Activated CD4-positive, alpha-beta memory T cell treated with anti-CD3 and anti-CD28 coated beads for 36 hours (primary cell): ENCODE results near the gene FRA10AC1. TPM values are rescaled to one million over a fixed set of nuclear protein-coding genes. Genes with fewer than 3 reads are reported as not detected.
"Not testable (repeated sequence)": the region's sequence is repeated elsewhere in the genome, so short reads cannot be mapped to it uniquely, and the experiment has no call there.

ENCODE experiments used
- CTCF ChIA-PET: fragments of 350-600 bp; sonication (Branson Sonifier 250); formaldehyde crosslinking; loops from one replicate; lab custom pipeline; 2021; ENCODE audit warnings: antibody characterized with exemption, inconsistent platforms; lab: Charles Lee
- POLR2A ChIA-PET: fragments of 350-600 bp; sonication (Branson Sonifier 250); formaldehyde crosslinking; loops from one replicate; lab custom pipeline; 2021; ENCODE audit warnings: antibody characterized with exemption; lab: Charles Lee
- DNase-seq: peaks from one replicate; pipeline ENCODE4 v3.0.0-alpha.2; 2020
- H3K27ac Mint-ChIP-seq: one replicate; pipeline ENCODE4 v1.8.0; 2021; ENCODE audit warnings: mixed read lengths
- H3K27me3 Mint-ChIP-seq: one replicate; pipeline ENCODE4 v1.8.0; 2021; ENCODE audit warnings: mixed read lengths
- H3K36me3 Mint-ChIP-seq: one replicate; pipeline ENCODE4 v1.8.0; 2021; ENCODE audit warnings: mixed read lengths
- H3K4me1 Mint-ChIP-seq: one replicate; pipeline ENCODE4 v1.8.0; 2021; ENCODE audit warnings: low read depth, mixed read lengths
- H3K4me3 Mint-ChIP-seq: one replicate; pipeline ENCODE4 v1.8.0; 2021; ENCODE audit warnings: mild to moderate bottlenecking, mixed read lengths
- H3K9me3 Mint-ChIP-seq: one replicate; pipeline ENCODE4 v1.8.0; 2021; ENCODE audit warnings: mixed read lengths
- intact Hi-C: fragments of 100-400 bp; cut with micrococcal nuclease; formaldehyde crosslinking; loops from one replicate; pipeline ENCODE4 v1.15.1; 2023
- total RNA-seq, 2 experiments: library from RNA; stranded (reverse); gene quantifications; one replicate each; pipeline ENCODE4 v1.2.3, GENCODE V29; 2021

Gene FRA10AC1
- total RNA-seq, 2 experiments from 2014 or later: 18.6 to 19.0 TPM

DNA sequence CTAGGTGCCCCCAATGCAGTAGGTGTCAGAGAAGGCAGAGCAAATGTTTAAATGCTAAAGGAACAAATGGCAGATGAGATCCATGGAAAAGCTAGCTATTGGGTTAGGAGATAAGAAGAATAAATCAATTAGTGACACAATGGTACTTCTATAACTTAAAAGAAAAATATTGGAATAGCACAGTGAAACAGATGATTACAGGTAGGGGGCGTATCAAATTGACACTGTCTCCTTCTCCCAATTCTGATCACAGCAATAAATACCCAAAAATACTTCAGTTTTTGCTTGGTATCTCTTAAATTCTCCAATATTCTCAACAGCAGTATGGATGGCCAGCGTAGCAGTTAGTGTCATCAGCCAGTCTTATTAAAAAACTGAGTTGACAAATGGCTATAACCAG is 5.2 kb downstream of the FRA10AC1 start:
- peaks cover 4% of the 10 kb centered on the region for H3K4me1 Mint-ChIP-seq
- H3K4me3 Mint-ChIP-seq: no peak overlapping the region
- H3K27me3 Mint-ChIP-seq: no peaks in the 10 kb centered on the region
- H3K9me3 Mint-ChIP-seq: no peaks in the 10 kb centered on the region
- H3K36me3 Mint-ChIP-seq: peaks cover 31% of the 10 kb centered on the region
- no peak overlapping the region for H3K27ac Mint-ChIP-seq
- intact Hi-C loops: no loop called here
- no peak for DNase-seq
- POLR2A ChIA-PET: no interaction called here
- CTCF ChIA-PET: interaction anchor here (1.1 kb wide), 2 partner anchors 119 to 321 kb away, joined by 3 read pairs; no protein-coding TSS in a partner anchor

DNA sequence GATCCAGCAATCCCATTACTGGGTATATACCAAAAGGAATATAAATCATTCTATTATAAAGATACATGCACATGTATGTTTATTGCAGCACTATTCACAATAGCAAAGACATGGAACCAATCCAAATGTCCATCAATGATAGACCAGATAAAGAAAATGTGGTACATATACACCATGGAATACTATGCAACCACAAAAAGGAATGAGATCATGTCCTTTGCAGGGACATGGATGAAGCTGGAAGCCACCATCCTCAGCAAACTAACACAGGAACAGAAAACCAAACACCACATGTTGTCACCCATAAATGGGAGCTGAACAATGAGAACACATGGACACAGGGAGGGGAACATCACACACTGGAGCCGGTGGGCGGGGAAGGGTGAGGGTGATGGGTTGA is 5.8 kb downstream of the FRA10AC1 start:
- CTCF ChIA-PET: interaction anchor here (1.1 kb wide), 1 partner anchor 320 kb away, joined by 3 read pairs; no protein-coding TSS in a partner anchor
- POLR2A ChIA-PET, H3K4me3 Mint-ChIP-seq, H3K9me3 Mint-ChIP-seq, DNase-seq, H3K27me3 Mint-ChIP-seq, intact Hi-C loops, H3K27ac Mint-ChIP-seq, H3K4me1 Mint-ChIP-seq: not testable (repeated sequence)
- H3K36me3 Mint-ChIP-seq: peaks cover 34% of the 10 kb centered on the region

DNA sequence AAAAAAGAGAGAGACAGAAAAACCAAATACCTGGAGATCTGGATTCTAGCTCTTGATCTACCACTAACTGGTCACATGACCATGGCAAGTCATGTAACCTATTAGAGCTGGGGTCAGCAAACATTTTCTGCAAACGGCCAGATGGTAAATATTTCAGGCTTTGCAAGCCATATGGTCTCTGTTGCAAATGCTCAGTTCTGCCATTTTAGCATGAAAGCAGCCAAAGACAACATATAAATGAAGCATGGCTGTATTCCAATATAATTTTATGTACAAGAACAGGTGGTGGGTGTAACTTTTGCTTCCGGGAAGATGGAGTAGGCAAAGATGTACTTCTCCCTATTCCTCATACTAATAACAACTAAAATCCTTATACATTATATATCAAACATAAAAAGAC is 6.7 kb downstream of the FRA10AC1 start:
- no peak overlapping the region for H3K27ac Mint-ChIP-seq
- no peaks in the 10 kb centered on the region for H3K9me3 Mint-ChIP-seq
- no peaks in the 10 kb centered on the region for H3K27me3 Mint-ChIP-seq
- intact Hi-C loops: no loop called here
- CTCF ChIA-PET: interaction anchor here (1.1 kb wide), 1 partner anchor 119 kb away, joined by 3 read pairs; no protein-coding TSS in a partner anchor
- POLR2A ChIA-PET: no interaction called here
- no peak overlapping the region for H3K4me3 Mint-ChIP-seq
- H3K4me1 Mint-ChIP-seq: peaks cover 4% of the 10 kb centered on the region
- no peak for DNase-seq
- H3K36me3 Mint-ChIP-seq: peaks cover 37% of the 10 kb centered on the region

DNA sequence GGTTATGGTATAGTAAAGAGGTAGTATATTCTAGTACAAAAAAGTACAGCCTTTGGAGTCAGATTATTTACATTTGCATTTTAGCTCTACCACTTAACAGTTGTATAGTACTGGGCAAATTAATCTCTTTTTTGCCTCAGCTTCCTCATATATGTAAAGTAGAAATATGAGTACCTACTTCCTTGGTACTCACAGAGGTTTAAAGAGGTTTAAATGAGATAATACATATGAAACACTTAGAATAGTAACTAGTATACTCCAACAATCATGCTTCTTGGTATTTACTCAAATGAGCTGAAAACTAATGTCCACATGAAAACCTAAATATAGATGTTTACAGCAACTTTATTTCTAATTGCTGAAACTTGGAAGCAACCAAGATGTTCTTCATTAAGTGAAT is 14.7 kb downstream of the FRA10AC1 start:
- H3K9me3 Mint-ChIP-seq: no peaks in the 10 kb centered on the region
- POLR2A ChIA-PET: no interaction called here

DNA sequence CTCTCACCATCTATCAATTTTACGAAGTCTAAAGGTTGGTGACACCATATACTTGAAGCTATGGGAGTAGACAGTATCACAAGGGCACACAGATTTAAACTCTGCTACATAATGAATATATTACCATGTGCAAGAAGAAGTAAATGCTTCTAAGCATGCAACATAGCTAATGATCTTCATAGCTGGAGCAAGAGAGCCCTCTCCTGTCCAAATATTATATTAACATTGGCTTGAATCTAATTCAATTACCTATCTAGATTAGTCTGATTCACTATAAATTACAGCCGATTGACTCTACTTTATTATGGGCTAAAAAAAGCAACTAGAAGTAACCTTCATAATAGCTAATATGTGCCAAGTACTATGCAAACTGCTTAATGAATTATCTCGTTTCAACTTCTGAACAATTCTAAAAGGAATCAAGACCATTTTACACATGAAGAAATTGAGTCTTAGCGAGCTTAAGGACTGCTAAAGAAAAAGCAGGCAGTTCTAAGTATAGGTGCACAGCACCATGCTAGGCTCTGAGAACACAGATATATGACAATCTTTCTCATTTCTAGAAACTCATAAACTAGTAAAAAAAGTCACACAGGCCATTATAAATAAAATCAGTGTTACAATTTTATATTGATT is 21.9 kb downstream of the FRA10AC1 start:
- peaks cover 19% of the 10 kb centered on the region for H3K36me3 Mint-ChIP-seq
- ChIA-PET CTCF (interaction anchor here (0.7 to 1.3 kb wide), 9 partner anchors 123 to 304 kb away, joined by 3 to 6 read pairs (median 3); no protein-coding TSS in a partner anchor), POLR2A (interaction anchor here (1.5 kb wide), 1 partner anchor 22 kb away, joined by 5 read pairs; the partner anchor contains the start of gene FRA10AC1)
- H3K4me1 Mint-ChIP-seq: peaks cover 2% of the 10 kb centered on the region
- no peaks in the 10 kb centered on the region for H3K27me3 Mint-ChIP-seq
- DNase-seq: no peak
- intact Hi-C loops: loop anchor here (5.0 kb wide), 1 partner anchor 128 kb away; no protein-coding TSS in a partner anchor
- no peak overlapping the region for H3K27ac Mint-ChIP-seq
- H3K4me3 Mint-ChIP-seq: no peak overlapping the region
- H3K9me3 Mint-ChIP-seq: no peaks in the 10 kb centered on the region

More for the DNA sequence above, 14.7 kb downstream of the FRA10AC1 start:
- no peak for DNase-seq
- intact Hi-C loops: no loop called here
- CTCF ChIA-PET: no interaction called here
- no peak overlapping the region for H3K27ac Mint-ChIP-seq
- H3K4me1 Mint-ChIP-seq: peaks cover 2% of the 10 kb centered on the region
- peaks cover 15% of the 10 kb centered on the region for H3K36me3 Mint-ChIP-seq
- H3K4me3 Mint-ChIP-seq: no peak overlapping the region
- no peaks in the 10 kb centered on the region for H3K27me3 Mint-ChIP-seq

DNA sequence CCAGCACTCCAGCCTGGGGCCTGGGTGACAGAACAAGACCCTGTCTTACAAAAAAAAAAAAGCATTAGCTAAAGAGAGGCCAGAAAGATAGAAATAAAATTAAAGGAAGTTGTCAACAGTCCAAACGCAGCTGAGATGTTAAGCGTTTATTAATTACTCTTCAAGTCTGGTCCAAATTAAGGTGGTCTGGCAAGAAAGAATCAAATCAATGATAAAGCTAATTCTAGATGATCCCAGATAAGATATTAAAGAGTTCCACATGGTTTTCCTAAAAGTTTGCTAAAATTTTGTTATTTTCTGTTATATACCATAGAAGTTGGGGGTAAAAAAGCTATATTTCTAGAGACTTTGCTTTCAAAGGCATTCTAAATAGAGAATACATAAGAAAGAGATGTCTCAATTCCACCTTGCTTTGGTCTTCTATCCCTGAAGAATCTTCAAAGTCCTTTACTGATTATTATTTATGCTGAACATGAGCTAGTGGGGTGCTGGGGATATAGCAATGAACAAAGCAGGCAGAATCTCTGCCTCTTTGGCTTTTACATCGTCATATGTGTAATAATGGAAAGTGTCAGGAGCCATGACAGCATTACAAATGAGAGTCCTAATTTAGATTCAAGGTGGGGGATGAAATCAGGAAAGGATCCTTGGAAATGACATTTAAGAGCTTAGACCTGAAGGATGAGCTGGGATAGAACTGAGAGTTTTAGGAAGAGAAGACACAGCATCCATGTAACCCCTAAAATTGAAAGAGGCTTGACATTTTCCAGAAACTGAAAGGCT is 23.4 kb downstream of the FRA10AC1 start:
- Mint-ChIP-seq H3K9me3 (no peaks in the 10 kb centered on the region), H3K36me3 (peaks cover 24% of the 10 kb centered on the region), H3K4me1 (no peaks in the 10 kb centered on the region), H3K27ac (no peak overlapping the region), H3K27me3 (no peaks in the 10 kb centered on the region), H3K4me3 (no peak overlapping the region)
- ChIA-PET POLR2A (interaction anchor here (1.3 to 1.5 kb wide), 2 partner anchors 23 to 24 kb away, joined by 5 read pairs; partner anchors contain the start of gene FRA10AC1), CTCF (interaction anchor here (0.6 to 1.2 kb wide), 3 partner anchors 44 to 308 kb away, joined by 3 read pairs; no protein-coding TSS in a partner anchor)
- intact Hi-C loops: no loop called here
- DNase-seq: no peak

DNA sequence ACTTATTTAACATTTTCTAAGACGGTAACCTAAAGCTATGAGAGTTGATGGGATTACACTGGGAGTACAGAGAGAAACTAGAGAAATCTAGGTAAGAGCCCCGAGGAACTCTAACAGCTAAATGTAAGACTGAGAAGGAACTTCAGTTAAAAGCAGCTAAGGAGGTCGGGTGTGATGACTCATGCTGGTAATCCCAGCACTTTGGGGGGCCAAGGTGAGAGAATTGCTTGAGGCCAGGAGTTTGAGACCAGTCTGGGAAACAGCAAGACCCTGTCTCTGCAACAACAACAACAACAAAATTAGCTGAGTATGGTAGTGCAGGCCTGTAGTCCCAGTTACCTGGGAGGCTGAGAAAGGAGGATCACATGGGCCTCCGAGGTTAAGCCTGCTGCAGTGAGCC is 24.0 kb downstream of the FRA10AC1 start:
- Mint-ChIP-seq H3K36me3 (peaks cover 22% of the 10 kb centered on the region), H3K27me3 (no peaks in the 10 kb centered on the region), H3K4me1 (no peaks in the 10 kb centered on the region), H3K27ac (no peak overlapping the region), H3K9me3 (no peaks in the 10 kb centered on the region), H3K4me3 (no peak overlapping the region)
- intact Hi-C loops: no loop called here
- ChIA-PET CTCF (interaction anchor here (0.9 to 1.2 kb wide), 2 partner anchors 43 to 307 kb away, joined by 3 read pairs; no protein-coding TSS in a partner anchor), POLR2A (interaction anchor here (1.3 kb wide), 1 partner anchor 24 kb away, joined by 5 read pairs; the partner anchor contains the start of gene FRA10AC1)
- no peak for DNase-seq

DNA sequence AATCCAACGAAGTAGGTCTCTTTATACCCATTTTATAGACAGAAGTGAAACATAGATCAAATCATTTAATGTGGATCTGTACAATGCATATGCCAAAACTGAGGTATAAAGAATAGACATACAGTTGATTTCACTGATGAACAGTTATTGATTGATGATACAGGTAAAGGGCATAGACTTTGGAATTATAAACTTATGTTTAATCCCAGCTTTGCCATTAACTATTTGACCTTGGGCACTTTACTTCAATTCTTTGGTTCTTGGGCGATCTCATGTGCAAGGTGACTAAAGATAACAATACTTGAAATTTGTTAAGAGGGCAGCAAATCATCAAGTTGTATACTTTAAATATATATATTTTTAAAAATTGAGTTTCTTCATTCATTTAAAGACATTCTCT is 28.6 kb downstream of the FRA10AC1 start:
- intact Hi-C loops: no loop called here
- Mint-ChIP-seq H3K36me3 (peaks cover 21% of the 10 kb centered on the region), H3K27me3 (no peaks in the 10 kb centered on the region), H3K4me1 (no peaks in the 10 kb centered on the region), H3K27ac (no peak overlapping the region), H3K9me3 (no peaks in the 10 kb centered on the region), H3K4me3 (no peak overlapping the region)
- POLR2A ChIA-PET: no interaction called here
- no peak for DNase-seq
- CTCF ChIA-PET: no interaction called here

DNA sequence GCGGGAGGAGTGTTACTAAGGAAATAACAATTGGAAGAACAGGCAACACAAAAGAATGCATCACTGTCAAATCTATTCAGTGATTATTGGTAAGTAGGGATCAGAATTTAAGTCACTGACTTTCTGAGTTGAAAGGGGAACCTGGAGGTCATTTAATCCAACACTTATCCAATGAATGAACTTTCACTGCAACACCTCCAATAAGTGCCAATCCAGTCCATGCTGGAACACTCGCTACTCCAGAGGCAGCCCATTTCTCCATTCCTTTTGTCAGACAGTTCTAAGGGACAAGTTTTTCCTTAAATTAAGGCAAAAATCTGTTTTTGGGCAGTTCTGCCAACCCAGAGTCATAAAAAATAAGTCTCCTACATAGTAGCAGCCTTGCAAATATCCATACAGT is 29.5 kb downstream of the FRA10AC1 start:
- no peak overlapping the region for H3K4me3 Mint-ChIP-seq
- H3K27me3 Mint-ChIP-seq: no peaks in the 10 kb centered on the region
- H3K27ac Mint-ChIP-seq: no peak overlapping the region
- no peak for DNase-seq
- CTCF ChIA-PET: no interaction called here
- intact Hi-C loops: no loop called here
- peaks cover 22% of the 10 kb centered on the region for H3K36me3 Mint-ChIP-seq
- POLR2A ChIA-PET: no interaction called here
- no peaks in the 10 kb centered on the region for H3K4me1 Mint-ChIP-seq
- H3K9me3 Mint-ChIP-seq: no peaks in the 10 kb centered on the region

DNA sequence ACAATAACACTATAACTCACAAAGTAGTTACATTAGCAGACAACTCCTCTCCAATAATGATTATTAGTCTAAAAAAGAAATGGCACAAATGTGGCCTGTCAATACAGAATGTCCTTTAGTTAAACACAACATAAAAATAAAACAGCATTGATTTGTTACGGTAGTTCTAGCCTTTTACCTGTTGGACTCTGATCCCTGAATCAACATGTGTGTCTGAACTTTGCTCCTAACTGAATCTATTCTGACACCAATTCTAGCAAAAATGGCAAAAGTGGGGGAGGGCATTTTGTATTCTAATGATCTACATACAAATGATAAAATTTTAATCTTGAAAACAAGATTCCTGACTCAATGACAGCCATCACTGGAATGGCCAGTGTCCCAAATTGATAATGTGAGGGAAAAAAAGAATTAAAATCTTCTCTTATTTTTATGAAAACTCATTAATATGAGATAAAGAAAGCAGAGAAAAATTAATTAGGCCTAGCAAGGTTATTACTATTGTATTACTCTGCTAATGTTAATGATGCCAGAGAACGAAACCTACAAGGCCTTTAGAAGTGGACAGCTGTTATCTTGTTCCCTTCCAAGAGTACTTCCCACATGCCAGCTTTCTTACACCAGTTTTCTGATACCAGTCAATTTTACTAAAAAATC is 30.2 kb downstream of the FRA10AC1 start:
- no peak for DNase-seq
- no peaks in the 10 kb centered on the region for H3K27me3 Mint-ChIP-seq
- intact Hi-C loops: no loop called here
- no peak overlapping the region for H3K4me3 Mint-ChIP-seq
- no peaks in the 10 kb centered on the region for H3K4me1 Mint-ChIP-seq
- ChIA-PET POLR2A (no interaction called here), CTCF (no interaction called here)
- no peaks in the 10 kb centered on the region for H3K9me3 Mint-ChIP-seq
- no peak overlapping the region for H3K27ac Mint-ChIP-seq
- peaks cover 20% of the 10 kb centered on the region for H3K36me3 Mint-ChIP-seq

DNA sequence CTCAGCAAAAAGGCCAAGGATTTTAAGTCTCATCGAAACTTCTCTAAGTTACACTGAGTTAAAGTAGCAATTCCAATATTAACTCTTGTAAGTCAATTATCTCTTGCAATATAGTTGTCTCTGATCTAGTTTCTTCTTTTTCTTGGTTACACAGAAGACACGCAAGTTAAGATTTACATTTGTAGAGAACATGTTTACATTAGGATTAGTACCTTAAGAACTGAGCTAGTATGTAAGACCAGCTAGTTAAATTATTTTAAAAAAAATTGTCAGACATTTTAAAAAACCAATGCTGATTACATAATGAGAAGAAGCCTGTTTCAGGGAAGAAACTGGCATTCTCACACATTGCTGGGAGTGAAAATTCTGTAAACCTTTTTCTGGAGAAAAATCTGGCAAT is 31.4 kb downstream of the FRA10AC1 start:
- H3K36me3 Mint-ChIP-seq: peaks cover 24% of the 10 kb centered on the region
- no peak for DNase-seq
- no peaks in the 10 kb centered on the region for H3K4me1 Mint-ChIP-seq
- ChIA-PET POLR2A (no interaction called here), CTCF (interaction anchor here (1.0 kb wide), 1 partner anchor 38 kb away, joined by 3 read pairs; no protein-coding TSS in a partner anchor)
- no peaks in the 10 kb centered on the region for H3K27me3 Mint-ChIP-seq
- no peak overlapping the region for H3K4me3 Mint-ChIP-seq
- no peak overlapping the region for H3K27ac Mint-ChIP-seq
- no peaks in the 10 kb centered on the region for H3K9me3 Mint-ChIP-seq
- intact Hi-C loops: no loop called here

DNA sequence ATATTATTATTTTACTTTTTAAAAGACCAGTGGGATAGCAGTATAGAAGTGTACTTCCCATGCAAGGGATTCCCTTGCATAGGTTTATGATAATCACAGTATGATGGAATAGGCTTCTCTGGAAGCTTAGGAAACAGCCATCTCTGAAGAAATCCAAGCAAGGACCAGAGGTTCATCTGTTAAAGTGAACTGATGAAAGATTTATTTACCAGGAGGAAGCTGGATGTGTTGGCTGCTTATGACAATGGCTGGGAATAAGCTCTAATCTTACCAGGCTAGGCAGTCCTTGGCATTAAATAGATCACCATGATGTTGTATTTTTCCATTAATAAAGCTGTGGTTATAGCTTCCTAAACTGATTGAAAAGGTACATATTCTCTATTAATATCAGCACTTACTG is 32.0 kb downstream of the FRA10AC1 start:
- Mint-ChIP-seq H3K36me3 (peaks cover 21% of the 10 kb centered on the region), H3K4me1 (no peaks in the 10 kb centered on the region), H3K27me3 (no peaks in the 10 kb centered on the region), H3K9me3 (no peaks in the 10 kb centered on the region), H3K4me3 (no peak overlapping the region), H3K27ac (no peak overlapping the region)
- intact Hi-C loops: no loop called here
- no peak for DNase-seq
- ChIA-PET POLR2A (no interaction called here), CTCF (interaction anchor here (1.0 kb wide), 1 partner anchor 38 kb away, joined by 3 read pairs; no protein-coding TSS in a partner anchor)
